HL-60/S4 treated with retinoic acid at 250 ng/mL for 4 days and 3 days (cell line): ENCODE measurements around the gene ADISSP.

ENCODE experiments used
- in situ Hi-C: fragments of 300-500 bp; cut with MboI; formaldehyde crosslinking; loops from 2 replicates; pipeline ENCODE4 v1.7.0; 2022; ENCODE audit warnings: low sequenced_read_pairs

ADISSP gene

DNA sequence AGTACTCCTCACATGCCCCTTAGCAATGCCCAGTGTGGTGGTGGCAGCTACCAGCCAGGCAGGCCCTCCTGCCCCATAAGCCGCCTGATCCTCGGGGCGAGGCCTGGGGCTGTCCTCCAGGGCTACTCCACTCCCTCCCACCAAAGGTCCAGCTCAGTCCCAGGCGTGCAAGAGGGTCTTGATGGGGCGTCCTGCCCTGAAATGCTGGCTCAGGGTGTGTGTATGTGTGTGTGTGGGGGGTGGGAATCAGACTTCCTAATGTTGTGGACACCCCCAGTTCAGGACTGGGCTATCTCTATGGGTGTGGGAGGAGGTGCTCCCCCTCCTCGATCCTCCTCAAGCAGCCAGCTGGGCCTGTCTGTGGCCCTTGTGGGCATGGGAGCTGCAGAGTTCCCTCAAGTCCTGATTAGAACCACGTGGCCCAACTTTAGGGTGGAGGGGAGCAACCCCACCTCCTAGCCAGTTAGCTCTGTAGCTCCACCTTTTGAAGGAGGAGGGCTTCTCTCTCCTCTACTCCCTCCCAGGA lies 27.6 kb downstream of the ADISSP start:
- in situ Hi-C loops = no loop called here

DNA sequence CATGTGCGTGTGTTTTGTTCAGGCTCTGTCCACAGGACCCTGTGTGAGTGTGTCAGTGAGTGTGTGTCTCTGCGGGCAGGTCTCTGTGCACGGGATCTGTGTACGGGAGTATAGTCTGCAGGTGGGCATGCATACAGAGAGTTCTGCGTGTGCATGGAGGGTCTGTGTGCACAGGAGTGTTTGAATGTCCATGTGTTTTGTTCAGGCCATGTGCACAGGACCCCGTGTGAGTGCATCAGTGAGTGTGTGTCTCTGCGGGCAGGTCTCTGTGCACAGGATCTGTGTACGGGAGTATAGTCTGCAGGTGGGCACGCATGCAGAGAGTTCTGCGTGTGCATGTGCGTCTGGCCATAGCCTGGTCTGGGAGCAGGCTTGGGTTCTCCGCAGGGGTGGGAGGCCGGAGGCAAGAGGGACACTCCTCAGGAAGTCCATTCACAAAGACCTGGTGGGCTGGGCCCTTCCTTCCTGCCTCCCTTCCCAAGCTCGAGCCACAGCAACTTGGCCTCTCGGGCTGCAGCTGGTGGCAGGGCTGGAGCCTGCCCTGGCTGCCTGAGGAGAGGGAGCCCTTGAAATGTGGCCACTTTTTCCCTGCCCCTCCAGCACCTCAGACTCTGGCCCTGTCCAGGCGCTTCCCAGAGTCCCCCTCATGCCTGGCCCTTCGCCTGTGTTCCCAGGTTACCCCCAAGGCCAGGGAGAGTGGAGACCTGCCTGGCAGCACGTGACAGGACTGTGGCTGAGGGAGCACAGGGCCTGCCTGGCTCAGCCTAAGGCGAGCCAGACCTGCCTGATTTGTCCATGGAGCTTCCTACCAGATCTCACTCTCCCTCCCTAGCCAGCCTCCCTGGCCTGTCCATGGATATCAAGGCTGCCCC lies 28.3 kb downstream of the ADISSP start:
- in situ Hi-C loops = no loop called here

DNA sequence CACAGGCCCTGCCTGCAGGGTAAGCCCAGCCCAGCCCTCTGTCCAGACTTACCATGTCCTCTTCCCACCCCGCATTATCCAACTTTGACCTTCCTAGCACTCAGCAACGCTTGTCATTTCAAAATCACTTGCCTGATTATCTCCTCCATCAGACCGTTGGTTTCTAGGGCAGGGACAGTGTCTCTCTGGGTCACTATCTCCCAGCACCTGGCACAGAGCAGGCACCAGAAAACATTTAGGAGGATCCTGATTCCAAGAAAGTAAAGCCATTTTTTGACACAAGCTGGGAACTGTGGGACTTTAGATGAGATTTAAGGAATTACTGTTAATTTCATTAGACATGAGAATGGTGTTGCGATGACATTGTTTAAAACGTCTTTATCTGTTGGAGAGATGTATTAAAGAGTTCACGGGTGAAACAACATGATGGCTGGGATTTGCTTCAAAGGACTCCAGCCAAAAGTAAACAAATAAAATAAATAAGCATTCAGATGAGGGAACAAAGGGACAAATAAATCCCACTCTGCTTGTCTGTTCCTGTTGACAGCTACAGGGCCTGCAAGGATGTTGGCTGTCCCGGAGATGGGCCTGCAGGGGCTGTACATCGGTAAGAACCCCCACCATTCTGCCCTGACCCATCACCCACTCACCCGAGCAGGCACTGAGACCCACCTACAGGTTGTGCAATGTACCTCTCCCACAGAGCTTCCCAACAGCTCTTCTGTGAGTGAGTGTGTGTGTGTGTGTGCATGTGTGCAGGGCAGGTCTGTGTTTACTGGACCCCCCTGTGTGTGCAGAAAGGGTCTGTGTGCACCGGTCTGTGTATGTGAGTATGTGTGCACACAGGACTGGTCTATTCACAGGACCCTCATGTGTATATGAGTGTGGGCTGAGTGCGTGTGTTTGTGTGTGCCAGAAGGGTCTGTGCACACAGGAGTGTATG lies 29.2 kb downstream of the ADISSP start:
- in situ Hi-C loops = no loop called here

DNA sequence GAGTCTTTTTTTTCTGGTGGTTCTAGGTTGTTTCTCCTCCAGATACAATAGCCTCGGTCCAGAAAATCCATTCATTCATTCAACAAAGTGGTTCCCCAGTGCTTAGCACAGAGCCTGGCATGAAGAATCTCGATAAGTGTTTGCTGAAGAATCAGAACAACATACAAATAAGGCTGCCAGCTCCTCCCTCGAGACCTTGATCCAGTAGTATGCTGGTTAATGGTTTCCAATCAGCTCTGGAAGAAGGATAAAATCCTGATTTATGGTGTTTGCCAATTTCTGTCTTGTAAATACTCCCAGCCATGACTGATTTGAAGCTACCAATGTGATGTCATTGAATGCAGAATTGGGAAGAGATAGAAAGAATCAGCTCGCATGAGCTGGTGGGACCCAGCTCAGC lies 31.8 kb downstream of the ADISSP start:
- in situ Hi-C loops = no loop called here

DNA sequence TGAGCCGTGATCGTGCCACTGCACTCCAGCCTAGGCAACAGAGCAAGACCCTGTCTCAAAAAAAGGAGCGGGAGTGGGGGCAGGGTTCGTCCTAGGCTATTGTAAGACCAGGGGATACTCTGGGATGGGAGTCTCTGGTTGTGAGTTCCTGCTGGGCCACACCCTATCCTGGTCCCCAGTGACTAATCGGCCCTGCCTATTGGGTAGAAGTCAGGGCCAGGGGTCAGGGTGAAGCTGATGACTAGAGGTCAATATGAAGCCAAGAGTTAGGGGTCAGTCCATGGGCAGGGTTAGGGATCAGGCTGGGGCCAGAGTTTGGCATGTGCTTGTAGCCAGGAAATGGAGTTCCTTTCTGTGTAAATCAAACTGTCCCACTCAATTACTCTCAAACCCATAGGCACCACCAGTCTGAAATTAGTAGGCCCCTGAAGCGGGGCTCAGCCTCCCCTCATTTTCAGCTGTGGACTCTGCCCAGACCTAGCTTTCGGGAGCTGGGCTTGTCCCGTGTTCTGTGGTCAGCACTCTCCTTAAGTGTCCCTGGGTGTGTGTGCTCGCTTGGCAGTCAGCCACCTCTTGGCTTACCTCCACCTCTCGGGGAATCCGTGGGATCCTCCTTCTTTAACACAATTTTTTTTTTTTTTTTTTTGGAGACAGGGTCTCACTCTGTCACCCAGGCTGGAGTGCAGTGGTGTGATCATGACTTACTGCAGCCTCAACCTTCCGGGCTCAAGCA lies 33.3 kb downstream of the ADISSP start:
- in situ Hi-C loops = no loop called here

DNA sequence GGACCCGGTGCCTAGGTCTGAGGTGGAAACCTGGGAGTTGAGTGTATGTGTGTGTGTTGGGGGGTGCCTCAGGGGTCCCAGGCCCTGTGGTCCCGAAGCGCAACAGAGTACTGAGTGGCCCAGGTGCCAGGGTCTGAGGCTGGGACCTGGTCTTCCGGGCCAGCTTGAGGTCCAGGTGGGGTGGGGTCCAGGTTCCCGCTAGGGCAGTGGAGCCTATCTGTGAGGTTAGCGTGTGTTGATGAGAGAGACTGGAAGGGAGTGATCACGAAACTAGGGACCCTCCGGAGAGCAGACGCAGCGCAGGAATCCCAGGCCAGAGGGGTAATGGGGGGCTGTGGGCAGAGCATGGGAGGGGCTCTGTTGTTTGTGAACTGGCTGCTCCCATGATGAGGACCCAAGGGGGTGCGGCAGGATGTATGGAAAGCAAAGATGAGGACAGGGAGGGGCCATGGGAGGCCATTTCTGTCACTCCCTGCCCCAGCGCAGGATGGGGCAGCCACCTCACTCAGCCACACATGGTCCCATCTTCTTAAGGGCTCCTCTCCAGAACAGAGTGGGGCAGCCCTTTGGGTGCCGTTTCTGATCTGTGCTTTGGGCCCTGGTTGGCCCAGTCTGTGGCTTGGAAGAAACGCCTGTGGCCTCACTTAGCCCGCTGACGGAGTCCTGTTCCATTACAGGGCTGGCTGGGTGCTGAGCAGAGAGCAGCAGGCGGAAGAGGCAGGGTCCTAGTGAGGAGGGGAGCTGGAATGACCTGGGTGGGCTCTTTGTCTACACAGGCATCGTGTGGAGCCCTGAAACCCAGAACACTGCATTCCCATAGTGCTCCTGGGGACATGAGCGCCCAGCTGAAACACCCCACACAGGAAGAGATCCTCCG lies 34.2 kb downstream of the ADISSP start:
- in situ Hi-C loops = no loop called here

DNA sequence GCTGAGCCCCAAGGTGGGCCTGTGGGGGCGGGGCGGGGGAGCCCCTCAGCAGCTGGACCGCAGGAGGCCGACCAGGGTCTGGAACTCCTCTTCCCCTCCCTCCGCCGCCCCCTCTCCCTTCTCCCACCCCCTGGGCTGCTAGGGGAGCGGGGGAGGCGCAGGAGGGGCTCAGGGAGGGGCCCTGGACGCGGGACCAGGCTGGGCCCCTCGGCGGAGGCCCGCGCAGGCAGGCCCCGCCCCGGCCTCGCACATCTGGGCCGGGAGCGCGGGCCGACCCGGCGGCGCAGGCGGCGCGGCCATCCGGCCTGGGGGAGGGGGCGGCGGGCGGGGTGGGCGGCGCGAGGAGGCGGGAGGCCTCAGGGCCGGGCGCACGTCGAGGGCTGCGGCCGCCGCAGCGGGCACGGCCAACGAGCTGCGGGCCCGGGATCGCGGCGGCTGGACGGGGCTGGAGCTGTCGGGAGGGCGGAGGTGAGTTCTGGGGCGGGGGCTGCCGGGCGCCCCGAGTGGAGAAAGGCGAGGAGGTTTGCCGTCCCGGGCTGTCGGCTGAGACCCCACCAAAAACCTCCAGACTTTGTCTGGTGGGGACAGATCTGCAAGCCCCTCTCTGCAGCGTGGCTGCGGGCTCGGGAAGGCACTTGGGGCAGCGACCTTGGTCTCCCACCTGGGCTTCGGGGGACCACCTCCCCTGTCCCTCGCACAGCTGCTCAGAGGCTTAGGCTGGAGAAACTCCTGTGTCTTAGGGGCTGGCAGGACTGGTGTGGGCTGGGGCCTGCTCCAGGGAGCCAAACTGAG lies 35.0 kb downstream of the ADISSP start, which contains the start of gene HSPA12B:
TSS of gene HSPA12B (plus strand) at position 359 of the 792 bp plus-strand sequence. CDS start 5,990 bp downstream, outside the sequence.
- in situ Hi-C loops = no loop called here

DNA sequence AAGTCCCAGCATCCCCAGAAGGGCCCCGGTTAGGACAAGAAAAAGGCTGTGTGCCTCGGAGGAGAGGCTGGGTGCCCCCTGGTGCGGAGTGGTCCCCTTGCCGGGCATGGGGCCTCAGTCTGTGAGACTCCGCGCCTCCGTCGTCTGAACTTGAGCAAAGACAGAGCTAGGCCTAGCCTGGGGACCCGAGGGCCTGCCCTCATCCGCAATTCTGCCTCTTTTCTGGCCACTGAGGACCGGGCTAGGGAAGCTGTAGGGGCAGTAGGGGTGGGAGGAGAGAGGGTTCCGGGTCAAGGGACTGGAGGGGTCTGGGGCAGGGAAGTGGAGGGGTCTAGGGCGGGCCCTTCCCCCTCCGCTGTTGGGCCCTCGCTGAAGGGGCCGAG lies 35.6 kb downstream of the ADISSP start:
- in situ Hi-C loops = no loop called here

DNA sequence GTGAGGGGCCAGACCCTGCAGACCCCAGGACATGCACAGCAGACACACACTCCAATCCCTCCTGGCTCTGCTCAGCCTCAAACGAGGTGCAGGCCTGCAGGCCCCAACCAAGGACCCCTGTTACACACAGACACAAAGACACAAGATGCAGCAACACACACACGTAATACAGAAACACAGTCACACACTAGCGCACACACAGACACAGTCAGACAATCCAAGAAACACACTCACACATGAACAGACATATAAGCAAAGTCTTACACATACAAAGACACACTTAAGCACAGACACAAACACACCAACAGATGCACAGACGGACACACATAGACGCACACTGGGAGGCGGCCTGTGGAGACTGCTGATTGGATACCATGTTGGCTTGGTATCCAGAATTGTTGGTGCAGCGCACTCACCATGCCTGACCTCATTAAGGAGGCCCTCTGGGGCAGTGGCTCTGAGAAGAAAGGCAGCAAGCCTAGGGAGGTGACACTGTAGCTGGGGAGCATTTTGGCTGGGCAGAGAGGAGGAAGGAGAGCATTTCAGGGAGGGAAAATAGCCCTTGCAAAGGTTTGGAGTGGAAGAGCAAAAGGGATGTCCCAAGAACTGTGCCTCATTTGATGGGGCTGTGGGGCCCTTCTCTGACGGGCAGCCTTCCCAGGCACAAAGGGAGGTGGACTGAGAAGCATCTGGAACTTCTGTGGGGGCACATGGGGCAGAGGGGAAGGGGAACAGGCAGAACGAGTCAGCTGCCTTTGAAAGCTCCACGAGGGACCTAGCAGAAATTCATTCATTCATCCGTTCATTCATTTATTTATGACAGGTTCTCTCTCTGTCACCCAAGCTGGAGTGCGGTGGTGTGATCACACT lies 36.5 kb downstream of the ADISSP start:
- in situ Hi-C loops = no loop called here

DNA sequence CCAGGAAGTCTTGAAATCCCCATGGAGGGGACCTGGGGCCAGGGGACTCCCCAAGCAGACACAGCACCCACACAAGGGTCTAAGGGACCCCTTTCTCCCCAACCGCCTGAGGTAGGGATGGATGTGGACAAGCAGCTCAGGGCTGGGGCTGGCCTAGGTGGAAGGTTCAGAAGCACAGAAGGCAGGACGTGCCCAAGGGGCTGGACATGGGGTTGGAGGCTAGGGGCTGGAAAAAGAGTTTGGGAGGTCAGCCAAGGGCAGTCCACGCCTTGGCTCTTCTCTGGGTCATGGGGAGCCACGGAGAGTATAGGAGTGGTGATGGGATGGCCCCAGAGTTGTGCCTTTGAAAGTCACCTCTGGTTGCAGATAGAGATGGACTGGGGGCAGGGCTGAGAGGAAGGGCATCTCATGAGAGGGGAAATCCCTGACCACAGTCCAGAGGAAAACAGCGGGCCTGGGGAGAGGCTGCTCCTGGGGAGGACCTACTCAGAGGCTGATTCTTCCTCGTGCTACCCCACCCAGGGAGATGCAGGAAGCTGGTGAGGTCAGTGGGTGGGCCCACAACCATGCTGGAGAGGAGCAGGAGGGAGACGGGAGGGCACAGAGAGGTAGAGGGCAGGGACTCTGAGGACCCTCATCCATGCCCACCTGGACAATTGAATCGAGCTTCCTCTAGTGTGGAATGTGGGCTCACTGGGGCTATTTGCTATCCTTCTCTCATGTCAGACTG lies 37.6 kb downstream of the ADISSP start:
- in situ Hi-C loops = no loop called here

DNA sequence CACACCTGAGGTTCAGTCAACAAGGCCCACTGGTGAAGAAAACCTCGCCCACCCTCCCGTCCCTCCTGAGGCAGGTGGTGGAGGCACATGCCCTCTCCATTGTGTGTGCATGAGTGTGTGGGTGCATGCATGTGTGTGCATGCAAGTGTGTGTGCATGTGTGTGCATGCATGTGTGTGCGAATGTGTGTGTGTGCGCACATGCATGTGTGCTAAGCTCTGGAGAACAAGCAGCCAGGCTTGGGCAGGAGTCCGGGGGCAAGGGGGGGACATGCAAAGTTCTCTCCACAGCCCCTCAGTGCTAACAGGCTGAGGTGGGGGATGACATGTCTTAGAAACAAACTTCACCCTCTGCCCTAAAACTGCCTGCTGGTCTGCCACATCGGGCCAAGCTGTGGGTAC lies 38.2 kb downstream of the ADISSP start:
- in situ Hi-C loops = no loop called here

DNA sequence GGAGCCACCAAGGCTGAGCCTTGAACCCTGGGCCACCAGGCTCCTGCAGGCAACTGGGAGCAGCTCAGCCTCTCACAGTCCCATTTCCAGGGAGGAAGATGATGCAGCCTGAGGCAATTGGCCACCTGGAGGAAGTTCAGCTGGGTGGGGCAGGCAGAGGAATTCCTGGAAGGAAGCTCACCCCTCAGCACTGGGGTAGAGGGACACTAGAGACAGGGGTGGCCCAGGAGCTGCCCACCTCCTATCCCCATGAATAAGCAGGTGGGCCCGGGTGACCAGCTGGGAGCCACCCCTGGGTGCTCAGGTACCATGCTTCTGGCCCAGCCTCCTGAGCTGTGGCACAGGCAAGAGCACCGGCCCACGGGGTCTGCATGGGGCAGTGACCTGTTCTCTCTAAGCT lies 38.7 kb downstream of the ADISSP start:
- in situ Hi-C loops = no loop called here

DNA sequence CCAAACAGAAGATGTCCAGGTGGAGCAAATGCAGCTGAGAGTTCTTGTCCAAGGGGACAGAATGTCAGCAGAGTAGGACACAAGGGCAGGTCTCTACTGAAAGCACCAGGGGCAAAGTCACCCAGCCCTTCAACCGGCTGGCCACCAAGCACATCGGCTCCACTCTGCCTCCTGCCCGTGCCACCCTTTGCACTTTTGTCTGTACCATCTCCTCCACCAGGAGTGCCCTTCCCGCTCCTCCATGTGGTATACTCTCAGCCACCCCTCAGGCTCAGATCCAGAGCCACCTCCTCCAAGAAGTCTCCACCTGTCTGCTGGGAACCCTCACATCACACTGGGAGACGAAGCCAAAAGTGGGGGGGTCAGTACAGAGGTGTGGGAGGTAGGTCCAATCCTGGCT lies 39.2 kb downstream of the ADISSP start:
- in situ Hi-C loops = no loop called here

DNA sequence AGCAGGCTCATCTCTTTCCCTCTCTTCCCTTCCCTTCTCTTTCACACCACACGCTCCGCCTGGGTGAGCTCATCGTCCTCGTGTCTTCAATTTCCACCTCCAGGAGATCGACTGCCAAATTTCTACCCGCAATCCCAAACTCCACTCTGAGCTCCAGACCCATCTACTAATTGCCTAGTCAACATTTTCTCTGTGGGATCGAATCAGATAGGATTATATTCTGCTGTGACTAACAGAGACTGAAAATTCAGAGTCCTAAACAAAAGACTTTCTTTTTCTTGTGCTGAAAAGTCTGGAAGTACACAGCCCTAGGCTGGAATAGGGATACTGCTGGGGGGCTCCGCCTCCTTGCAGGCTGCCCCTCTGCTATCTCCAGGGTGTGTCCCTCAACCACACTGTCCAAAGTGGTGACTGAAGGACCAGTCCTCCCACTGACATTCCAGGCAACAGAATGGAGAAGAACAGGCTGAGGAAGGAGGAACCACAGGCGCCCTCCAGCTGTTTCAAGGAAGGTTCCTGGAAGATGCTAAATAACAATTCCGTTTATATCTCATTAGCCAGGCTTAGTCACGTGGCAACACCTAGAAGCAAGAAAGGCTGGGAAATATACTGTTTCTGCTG lies 40.0 kb downstream of the ADISSP start:
- in situ Hi-C loops = no loop called here

DNA sequence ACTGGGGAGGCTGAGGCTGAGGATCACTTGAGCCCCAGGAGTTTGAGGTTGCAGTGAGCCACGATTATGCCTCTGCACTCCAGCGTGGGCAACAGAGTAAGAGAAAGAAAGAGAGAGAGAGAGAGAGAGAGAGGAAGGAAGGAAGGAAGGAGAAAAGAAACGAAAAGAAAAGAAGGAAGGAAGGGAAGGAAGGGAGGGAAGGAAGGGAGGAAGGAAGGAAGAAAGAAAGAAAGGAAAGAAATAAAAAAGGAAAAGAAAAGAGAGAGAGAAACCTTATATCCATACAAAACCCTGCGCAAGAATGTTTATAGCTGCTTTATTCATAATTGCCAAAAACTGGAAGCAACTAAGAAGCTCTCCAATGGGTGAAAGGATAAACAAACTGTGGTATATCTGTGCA lies 43.2 kb downstream of the ADISSP start:
- in situ Hi-C loops = no loop called here

DNA sequence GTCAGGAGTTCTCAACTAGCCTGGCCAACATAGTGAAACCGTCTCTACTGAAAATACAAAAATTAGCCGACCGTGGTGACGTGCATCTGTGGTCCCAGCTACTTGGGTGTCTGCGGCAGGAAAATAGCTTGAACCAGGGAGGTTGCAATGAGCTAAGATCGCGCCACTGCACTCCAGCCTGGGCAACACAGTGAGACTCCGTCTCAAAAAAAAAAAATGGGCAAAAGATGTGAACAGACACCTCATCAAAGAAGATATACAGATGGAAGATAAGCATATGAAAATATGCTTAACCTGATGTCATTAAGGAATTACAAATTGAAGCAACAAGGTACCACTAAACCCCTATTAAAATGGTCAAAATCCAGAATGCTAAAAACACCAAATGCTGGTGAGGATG lies 44.3 kb downstream of the ADISSP start:
- in situ Hi-C loops = no loop called here

DNA sequence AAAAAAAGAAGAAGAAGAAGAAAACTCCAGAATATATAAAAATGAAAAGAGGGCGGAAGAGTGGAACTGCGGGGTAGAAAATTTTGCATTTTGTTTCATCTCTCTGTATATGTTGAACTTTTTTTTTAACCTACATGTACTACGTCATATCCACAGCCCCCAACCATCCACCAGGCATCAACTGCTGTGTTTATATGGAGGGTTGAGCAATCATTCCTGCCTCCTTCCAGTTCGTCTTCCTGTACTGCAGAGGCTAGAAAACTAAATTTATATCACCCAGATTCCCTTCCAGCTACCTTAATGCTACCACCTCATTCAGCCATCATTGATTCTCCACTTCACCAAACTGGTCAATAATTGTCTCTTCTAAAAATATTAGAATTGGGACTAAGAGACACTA lies 45.6 kb downstream of the ADISSP start:
- in situ Hi-C loops = no loop called here
